DOHH2 (cell line): Measurements from ENCODE around the gene CAND2.
A peak's percentile ranks its signal among the peaks of the same experiment; 100 is the strongest.

Source experiments
- EZH2phosphoT487 ChIP-seq: fragments of 200-600 bp; sonication (generic); IDR thresholded peaks from 2 replicates; pipeline ENCODE4 v1.6.1; 2017; ENCODE audit warnings: borderline replicate concordance, mild to moderate bottlenecking, antibody characterized with exemption, low read length, moderate library complexity, mixed read lengths
- TF ChIP-seq, protein P1 (sequence below): fragments of 200-600 bp; sonication (generic); IDR thresholded peaks from one replicate; pipeline ENCODE4 v1.5.1; 2014; ENCODE audit warnings: antibody characterized with exemption, mild to moderate bottlenecking, low read depth, low read length; ENCODE audit not compliant: poor library complexity, severe bottlenecking

- TF ChIP-seq, protein P1, sequence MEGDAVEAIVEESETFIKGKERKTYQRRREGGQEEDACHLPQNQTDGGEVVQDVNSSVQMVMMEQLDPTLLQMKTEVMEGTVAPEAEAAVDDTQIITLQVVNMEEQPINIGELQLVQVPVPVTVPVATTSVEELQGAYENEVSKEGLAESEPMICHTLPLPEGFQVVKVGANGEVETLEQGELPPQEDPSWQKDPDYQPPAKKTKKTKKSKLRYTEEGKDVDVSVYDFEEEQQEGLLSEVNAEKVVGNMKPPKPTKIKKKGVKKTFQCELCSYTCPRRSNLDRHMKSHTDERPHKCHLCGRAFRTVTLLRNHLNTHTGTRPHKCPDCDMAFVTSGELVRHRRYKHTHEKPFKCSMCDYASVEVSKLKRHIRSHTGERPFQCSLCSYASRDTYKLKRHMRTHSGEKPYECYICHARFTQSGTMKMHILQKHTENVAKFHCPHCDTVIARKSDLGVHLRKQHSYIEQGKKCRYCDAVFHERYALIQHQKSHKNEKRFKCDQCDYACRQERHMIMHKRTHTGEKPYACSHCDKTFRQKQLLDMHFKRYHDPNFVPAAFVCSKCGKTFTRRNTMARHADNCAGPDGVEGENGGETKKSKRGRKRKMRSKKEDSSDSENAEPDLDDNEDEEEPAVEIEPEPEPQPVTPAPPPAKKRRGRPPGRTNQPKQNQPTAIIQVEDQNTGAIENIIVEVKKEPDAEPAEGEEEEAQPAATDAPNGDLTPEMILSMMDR, result peak; percentile 45
- no peak for TF ChIP-seq EZH2phosphoT487
These were observed 26.4 kb downstream of the CAND2 start for GRCh38 chr3:12822725-12823373.
